GM12801 (cell line): ENCODE measurements around the gene ERC2.

ENCODE experiments used
- CTCF ChIP-seq: IDR thresholded peaks from one replicate; pipeline ENCODE4 v1.5.1; 2011; ENCODE audit warnings: control low read depth; ENCODE audit not compliant: insufficient read length; ENCODE audit errors: extremely low read depth

Gene ERC2

GRCh38 chr3:56101576-56101975, 366.7 kb downstream of the ERC2 start:
- no peak for TF ChIP-seq CTCF

- no peak for TF ChIP-seq CTCF
These were observed 371.3 kb downstream of the ERC2 start for GRCh38 chr3:56096999-56097398.

- TF ChIP-seq CTCF: no peak
These were observed 374.1 kb downstream of the ERC2 start for GRCh38 chr3:56094170-56094569.

- TF ChIP-seq CTCF: no peak
These were observed 378.5 kb downstream of the ERC2 start for GRCh38 chr3:56089739-56090138.

GRCh38 chr3:56087451-56088053, 380.7 kb downstream of the ERC2 start:
- TF ChIP-seq CTCF: no peak

- TF ChIP-seq CTCF: no peak
These were observed 381.9 kb downstream of the ERC2 start for GRCh38 chr3:56086355-56086754.

- no peak for TF ChIP-seq CTCF
These were observed 387.0 kb downstream of the ERC2 start for GRCh38 chr3:56081246-56081645.
